OCI-LY3 (cell line): ENCODE data around the gene FREM1.

Experiments
- H2AFZ ChIP-seq: fragments of 200-600, 300-600 bp; shearing (Covaris generic); 2 replicates; pipeline ENCODE4 v1.6.0; 2014; ENCODE audit warnings: antibody characterized with exemption, low read depth, low read length
- H3K27ac ChIP-seq: fragments of 200-600, 300-600 bp; sonication (generic); 2 replicates; pipeline ENCODE4 v1.5.1; 2014; ENCODE audit warnings: mild to moderate bottlenecking, low read length, moderate library complexity, mixed read lengths
- H3K27me3 ChIP-seq: fragments of 200-600, 300-600 bp; sonication (generic); 2 replicates; pipeline ENCODE4 v1.6.1; 2014; ENCODE audit warnings: low read depth, low read length, mixed read lengths
- H3K36me3 ChIP-seq: fragments of 200-600, 300-600 bp; sonication (generic); replicated peaks from 2 replicates; pipeline ENCODE3; 2014; ENCODE audit warnings: low read depth, low read length, mixed read lengths
- H3K4me1 ChIP-seq: fragments of 300-600, 200-600 bp; sonication (generic); 2 replicates; pipeline ENCODE4 v1.6.1; 2014; ENCODE audit warnings: low read length, mixed read lengths
- H3K4me2 ChIP-seq: fragments of 200-600, 300-600 bp; sonication (generic); 2 replicates; pipeline ENCODE4 v1.6.1; 2014; ENCODE audit warnings: low read length, mixed read lengths
- H3K4me3 ChIP-seq: fragments of 300-600, 200-600 bp; sonication (generic); 2 replicates; pipeline ENCODE4 v1.5.1; 2014; ENCODE audit warnings: antibody characterized with exemption, mild to moderate bottlenecking, low read length, moderate library complexity
- H3K79me2 ChIP-seq: fragments of 300-600, 200-600 bp; shearing (Covaris generic); 2 replicates; pipeline ENCODE4 v1.6.1; 2014; ENCODE audit warnings: mild to moderate bottlenecking, low read length, mixed read lengths
- H3K9ac ChIP-seq: fragments of 300-600, 200-600 bp; shearing (Covaris generic); 2 replicates; pipeline ENCODE4 v1.6.0; 2014; ENCODE audit warnings: mild to moderate bottlenecking, low read length, moderate library complexity
- H3K9me3 ChIP-seq: fragments of 200-600, 300-600 bp; shearing (Covaris generic); 2 replicates; pipeline ENCODE4 v1.6.1; 2014; ENCODE audit warnings: low read length, mixed read lengths; ENCODE audit not compliant: insufficient read depth
- H4K20me1 ChIP-seq: fragments of 200-600, 300-600 bp; sonication (generic); 2 replicates; pipeline ENCODE4 v1.6.1; 2016; ENCODE audit warnings: low read length, mixed read lengths; ENCODE audit not compliant: insufficient read depth
- EZH2phosphoT487 ChIP-seq: fragments of 200-600 bp; shearing (Covaris generic); IDR thresholded peaks from 2 replicates; pipeline ENCODE4 v1.6.1; 2018; ENCODE audit warnings: antibody characterized with exemption, mixed run types, low read depth
- TF ChIP-seq, protein P1 (sequence below): fragments of 200-600, 300-600 bp; sonication (generic); IDR thresholded peaks from 2 replicates; pipeline ENCODE4 v1.5.1; 2014; ENCODE audit warnings: antibody characterized with exemption, low read length, low read depth

FREM1 gene

GRCh38 chr9:14913366-14913765 is 3.1 kb upstream of the FREM1 start:
- TF ChIP-seq, protein P1, sequence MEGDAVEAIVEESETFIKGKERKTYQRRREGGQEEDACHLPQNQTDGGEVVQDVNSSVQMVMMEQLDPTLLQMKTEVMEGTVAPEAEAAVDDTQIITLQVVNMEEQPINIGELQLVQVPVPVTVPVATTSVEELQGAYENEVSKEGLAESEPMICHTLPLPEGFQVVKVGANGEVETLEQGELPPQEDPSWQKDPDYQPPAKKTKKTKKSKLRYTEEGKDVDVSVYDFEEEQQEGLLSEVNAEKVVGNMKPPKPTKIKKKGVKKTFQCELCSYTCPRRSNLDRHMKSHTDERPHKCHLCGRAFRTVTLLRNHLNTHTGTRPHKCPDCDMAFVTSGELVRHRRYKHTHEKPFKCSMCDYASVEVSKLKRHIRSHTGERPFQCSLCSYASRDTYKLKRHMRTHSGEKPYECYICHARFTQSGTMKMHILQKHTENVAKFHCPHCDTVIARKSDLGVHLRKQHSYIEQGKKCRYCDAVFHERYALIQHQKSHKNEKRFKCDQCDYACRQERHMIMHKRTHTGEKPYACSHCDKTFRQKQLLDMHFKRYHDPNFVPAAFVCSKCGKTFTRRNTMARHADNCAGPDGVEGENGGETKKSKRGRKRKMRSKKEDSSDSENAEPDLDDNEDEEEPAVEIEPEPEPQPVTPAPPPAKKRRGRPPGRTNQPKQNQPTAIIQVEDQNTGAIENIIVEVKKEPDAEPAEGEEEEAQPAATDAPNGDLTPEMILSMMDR, result no peak
- no peak for TF ChIP-seq EZH2phosphoT487
- no peaks in the 10 kb centered on the region for H3K4me1 ChIP-seq

GRCh38 chr9:14912859-14913258 is 2.6 kb upstream of the FREM1 start:
- no peak for TF ChIP-seq EZH2phosphoT487
- TF ChIP-seq, protein P1, result no peak

More at GRCh38 chr9:14913366-14913765, 3.1 kb upstream of the FREM1 start:
- H3K27ac ChIP-seq, result no peak overlapping the region
- H3K36me3 ChIP-seq, result no peaks in the 10 kb centered on the region
- H3K4me2 ChIP-seq, result no peak overlapping the region
- no peaks in the 10 kb centered on the region for H4K20me1 ChIP-seq
- no peak overlapping the region for H2AFZ ChIP-seq
- H3K4me3 ChIP-seq, result no peak overlapping the region
- H3K9me3 ChIP-seq, result no peaks in the 10 kb centered on the region
- H3K27me3 ChIP-seq, result no peaks in the 10 kb centered on the region
- no peaks in the 10 kb centered on the region for H3K79me2 ChIP-seq
- H3K9ac ChIP-seq, result no peak overlapping the region

DNA sequence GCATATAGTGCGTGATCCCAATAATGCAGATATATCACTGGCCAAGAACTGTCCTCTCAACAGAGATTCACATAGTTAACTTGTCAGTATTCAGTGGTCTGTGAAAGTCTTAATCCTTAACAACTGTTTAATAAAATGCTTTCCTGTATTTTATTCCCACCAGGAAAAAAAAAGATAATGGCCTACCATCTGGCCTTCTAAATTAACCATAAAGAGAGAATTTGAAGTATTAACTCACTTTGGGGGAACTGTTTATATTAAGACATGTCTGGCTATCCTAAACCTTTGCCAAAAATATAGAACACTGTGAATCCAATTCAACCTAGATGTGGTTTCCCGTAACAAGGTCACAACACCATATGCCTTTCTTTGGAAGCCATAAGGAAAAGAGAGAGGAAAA is 818 bp upstream of the FREM1 start:
- Histone ChIP-seq H3K4me2 (no peak overlapping the region), H3K27me3 (0 out of 2 replicates have a peak, but pooled peaks cover 4% of the 10 kb centered on the region), H2AFZ (no peak overlapping the region), H3K4me1 (no peaks in the 10 kb centered on the region), H3K79me2 (no peaks in the 10 kb centered on the region), H3K27ac (no peak overlapping the region), H3K9me3 (no peaks in the 10 kb centered on the region), H3K4me3 (no peak overlapping the region), H3K9ac (no peak overlapping the region), H4K20me1 (no peaks in the 10 kb centered on the region), H3K36me3 (no peaks in the 10 kb centered on the region)
- TF ChIP-seq, protein P1, result no peak
- no peak for TF ChIP-seq EZH2phosphoT487

More at GRCh38 chr9:14912859-14913258, 2.6 kb upstream of the FREM1 start:
- no peaks in the 10 kb centered on the region for H3K9me3 ChIP-seq
- H3K36me3 ChIP-seq, result no peaks in the 10 kb centered on the region
- no peaks in the 10 kb centered on the region for H4K20me1 ChIP-seq
- no peak overlapping the region for H3K4me3 ChIP-seq
- no peak overlapping the region for H3K4me2 ChIP-seq
- H3K79me2 ChIP-seq, result no peaks in the 10 kb centered on the region
- H3K27ac ChIP-seq, result no peak overlapping the region
- H2AFZ ChIP-seq, result no peak overlapping the region
- H3K27me3 ChIP-seq, result no peaks in the 10 kb centered on the region
- H3K9ac ChIP-seq, result no peak overlapping the region
- no peaks in the 10 kb centered on the region for H3K4me1 ChIP-seq

- no peak overlapping the region for H3K4me3 ChIP-seq
- 0 out of 2 replicates have a peak, but pooled peaks cover 4% of the 10 kb centered on the region for H3K27me3 ChIP-seq
- H3K79me2 ChIP-seq, result no peaks in the 10 kb centered on the region
- TF ChIP-seq, protein P1, result no peak
- TF ChIP-seq EZH2phosphoT487, result no peak
- no peak overlapping the region for H2AFZ ChIP-seq
- H3K27ac ChIP-seq, result no peak overlapping the region
- H3K4me2 ChIP-seq, result no peak overlapping the region
- no peaks in the 10 kb centered on the region for H3K4me1 ChIP-seq
- H3K9ac ChIP-seq, result no peak overlapping the region
- H3K36me3 ChIP-seq, result no peaks in the 10 kb centered on the region
- H3K9me3 ChIP-seq, result no peaks in the 10 kb centered on the region
- H4K20me1 ChIP-seq, result no peaks in the 10 kb centered on the region
Observed at GRCh38 chr9:14909601-14909960, 647 bp downstream of the FREM1 start.
